ENCODE data around the gene CYB5A.
"Not testable (repeated sequence)": the region's sequence is repeated elsewhere in the genome, so short reads cannot be mapped to it uniquely, and the experiment has no call there.

CYB5A gene

DNA sequence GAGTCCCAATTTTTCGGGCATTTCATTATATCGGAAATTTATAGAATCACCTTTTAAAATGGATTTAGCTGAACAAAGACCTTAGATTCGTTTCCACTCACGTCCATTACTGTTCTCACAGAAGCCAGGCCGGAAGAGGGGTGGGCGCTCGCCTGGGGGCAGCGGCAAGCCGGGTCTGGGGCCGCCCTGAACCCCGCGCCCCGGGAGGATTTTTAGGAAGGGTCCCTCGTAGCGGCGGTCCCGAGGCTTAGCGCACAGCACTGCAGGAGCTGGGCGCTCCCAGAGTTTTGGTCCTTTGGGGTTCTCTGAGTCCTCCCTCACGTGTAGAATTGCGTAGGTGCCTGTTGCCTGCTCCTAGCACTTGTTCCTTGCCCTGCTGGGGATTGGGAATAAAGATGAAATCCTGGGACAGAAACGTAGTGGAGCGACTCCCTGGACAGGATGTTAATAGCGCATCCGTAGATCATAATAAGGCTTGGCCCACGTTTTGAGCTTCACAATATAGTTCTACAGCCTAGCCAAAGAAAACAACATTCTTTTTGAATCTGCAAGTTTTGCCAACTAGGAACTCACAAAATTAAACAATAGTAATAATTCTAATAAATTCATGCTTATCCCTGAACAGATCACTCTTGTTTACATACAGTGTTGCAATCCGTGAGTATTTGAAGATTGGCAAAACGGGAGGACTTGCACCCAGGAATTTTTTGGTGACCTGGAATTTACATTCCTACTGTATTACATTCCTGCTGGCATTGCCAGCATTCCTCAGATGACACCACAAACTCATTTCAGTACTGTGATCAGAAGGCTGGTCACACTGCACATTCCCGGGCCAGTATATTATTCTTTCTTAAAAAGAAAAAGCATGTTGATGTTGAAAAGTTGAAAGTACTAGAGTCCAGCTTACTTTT, 24.8 kb upstream of the CYB5A start:
- DNase-seq (ENCODE audit: low read depth) = peak; percentile 83
- no peaks in the 10 kb centered on the region for H3K9me3 ChIP-seq (ENCODE audit: control insufficient read depth, low read length)
- no peak overlapping the region for H3K9ac ChIP-seq (ENCODE audit: low read length)
- H3K27me3 ChIP-seq (replicated peaks; ENCODE audit: control insufficient read depth, insufficient read depth, low read length) = no peaks in the 10 kb centered on the region
- H3K4me1 ChIP-seq (ENCODE audit: control insufficient read depth, insufficient read depth, low read length) = peaks cover 15% of the 10 kb centered on the region
- no peak overlapping the region for H3K4me3 ChIP-seq (ENCODE audit: low read length)
- no peaks in the 10 kb centered on the region for H3K36me3 ChIP-seq (ENCODE audit: control insufficient read depth, insufficient read depth, low read length, severe bottlenecking)

GRCh38 chr18:74315464-74316256, 23.9 kb upstream of the CYB5A start, which contains the start of gene C18orf63:
Gene C18orf63 (plus strand): TSS chr18:74315839. CDS start chr18:74317866, 2,027 bp downstream.
- Histone ChIP-seq H3K4me1 (ENCODE audit: control insufficient read depth, insufficient read depth, low read length) (peaks cover 15% of the 10 kb centered on the region), H3K36me3 (ENCODE audit: control insufficient read depth, insufficient read depth, low read length, severe bottlenecking) (no peaks in the 10 kb centered on the region), H3K27me3 (replicated peaks; ENCODE audit: control insufficient read depth, insufficient read depth, low read length) (no peaks in the 10 kb centered on the region), H3K9ac (ENCODE audit: low read length) (no peak within 1 kb of the TSS), H3K4me3 (ENCODE audit: low read length) (no peak within 1 kb of the TSS), H3K9me3 (ENCODE audit: control insufficient read depth, low read length) (no peaks in the 10 kb centered on the region)
- DNase-seq (ENCODE audit: low read depth) = no peak

DNA sequence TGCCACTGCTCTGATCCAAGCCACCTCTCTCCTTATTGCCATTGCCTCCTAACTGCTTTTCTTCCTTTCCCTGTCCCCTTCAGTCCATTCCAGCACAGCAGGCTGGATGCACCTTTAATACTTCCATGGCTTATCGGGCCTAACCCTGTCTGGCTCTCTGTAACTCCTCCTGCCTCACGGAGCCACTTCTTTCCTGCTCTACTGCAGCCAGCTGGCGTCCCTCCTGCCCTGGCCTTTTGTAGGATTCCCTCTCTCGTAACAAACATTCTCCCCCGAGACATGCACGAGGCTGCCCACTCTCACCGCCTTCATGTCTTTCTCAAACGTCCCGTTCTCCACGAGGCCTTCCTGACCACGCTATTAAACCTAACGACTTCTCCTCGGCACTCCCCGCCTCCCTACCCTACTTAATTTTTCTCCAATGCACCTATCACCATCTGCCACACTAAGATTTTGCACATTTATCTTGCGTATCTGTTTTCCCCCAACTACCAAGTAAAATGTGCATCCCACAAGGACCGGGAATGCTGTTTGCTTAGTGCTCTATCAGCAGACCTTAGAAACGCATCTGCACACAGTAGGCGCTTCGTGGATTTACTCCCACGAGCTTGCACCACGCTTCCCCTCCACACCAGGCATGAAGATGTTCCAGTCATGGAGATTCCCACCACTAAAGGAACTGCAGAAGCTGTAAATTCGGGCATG, 23.1 kb upstream of the CYB5A start:
- Histone ChIP-seq H3K4me1 (ENCODE audit: control insufficient read depth, insufficient read depth, low read length) (peaks cover 15% of the 10 kb centered on the region), H3K9ac (ENCODE audit: low read length) (no peak overlapping the region)
- no peak for DNase-seq (ENCODE audit: low read depth)

DNA sequence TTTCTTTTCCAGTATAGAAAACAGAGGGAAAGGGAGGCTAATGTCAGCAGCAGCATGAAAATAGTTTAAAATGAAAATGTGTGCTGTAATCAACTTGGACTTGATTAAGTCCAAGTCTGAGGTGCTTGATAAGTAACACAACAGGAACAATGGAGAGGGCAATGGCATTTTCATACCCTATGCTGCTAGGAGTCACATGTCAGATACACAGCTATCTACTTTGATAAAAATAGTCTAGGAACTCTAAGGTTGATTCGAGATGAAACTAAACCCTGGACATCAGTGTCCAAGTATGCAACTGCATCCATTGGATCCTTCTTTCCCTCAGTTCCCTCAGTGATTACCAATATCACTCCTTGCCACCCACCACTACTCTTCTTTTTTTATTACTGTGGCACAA, 19.2 kb upstream of the CYB5A start:
- no peaks in the 10 kb centered on the region for H3K4me1 ChIP-seq (ENCODE audit: control insufficient read depth, insufficient read depth, low read length)
- no peaks in the 10 kb centered on the region for H3K27me3 ChIP-seq (replicated peaks; ENCODE audit: control insufficient read depth, insufficient read depth, low read length)
- H3K4me3 ChIP-seq (ENCODE audit: low read length) = no peak overlapping the region
- no peaks in the 10 kb centered on the region for H3K9me3 ChIP-seq (ENCODE audit: control insufficient read depth, low read length)
- no peak for DNase-seq (ENCODE audit: low read depth)
- no peak overlapping the region for H3K9ac ChIP-seq (ENCODE audit: low read length)
- H3K36me3 ChIP-seq (ENCODE audit: control insufficient read depth, insufficient read depth, low read length, severe bottlenecking) = no peaks in the 10 kb centered on the region

More for the DNA sequence above, 23.1 kb upstream of the CYB5A start:
- Histone ChIP-seq H3K9me3 (ENCODE audit: control insufficient read depth, low read length) (no peaks in the 10 kb centered on the region), H3K27me3 (replicated peaks; ENCODE audit: control insufficient read depth, insufficient read depth, low read length) (no peaks in the 10 kb centered on the region), H3K4me3 (ENCODE audit: low read length) (no peak overlapping the region), H3K36me3 (ENCODE audit: control insufficient read depth, insufficient read depth, low read length, severe bottlenecking) (no peaks in the 10 kb centered on the region)

DNA sequence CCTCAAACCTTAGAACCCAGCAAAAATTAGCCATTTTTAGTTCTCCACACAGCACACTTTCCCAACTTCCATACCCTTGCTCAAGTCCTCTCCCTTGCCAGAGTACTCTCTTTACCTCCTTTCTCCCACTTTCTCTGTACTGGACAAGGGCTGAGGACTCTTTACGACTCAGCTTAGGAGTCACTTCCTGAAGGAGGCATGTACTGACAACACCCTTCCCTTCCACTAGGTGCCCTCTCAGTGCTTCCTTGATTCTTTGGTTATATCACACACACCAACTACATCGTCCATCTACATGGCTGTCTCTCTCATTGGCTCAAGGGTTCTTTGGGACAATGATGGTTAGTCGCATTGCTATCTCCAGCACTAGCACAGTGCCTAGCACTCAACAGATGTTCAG, 18.6 kb upstream of the CYB5A start:
- Histone ChIP-seq H3K27me3 (replicated peaks; ENCODE audit: control insufficient read depth, insufficient read depth, low read length) (no peaks in the 10 kb centered on the region), H3K4me3 (ENCODE audit: low read length) (no peak overlapping the region), H3K36me3 (ENCODE audit: control insufficient read depth, insufficient read depth, low read length, severe bottlenecking) (no peaks in the 10 kb centered on the region), H3K4me1 (ENCODE audit: control insufficient read depth, insufficient read depth, low read length) (no peaks in the 10 kb centered on the region), H3K9me3 (ENCODE audit: control insufficient read depth, low read length) (no peaks in the 10 kb centered on the region), H3K9ac (ENCODE audit: low read length) (no peak overlapping the region)
- peak; percentile 34 for DNase-seq (ENCODE audit: low read depth)

DNA sequence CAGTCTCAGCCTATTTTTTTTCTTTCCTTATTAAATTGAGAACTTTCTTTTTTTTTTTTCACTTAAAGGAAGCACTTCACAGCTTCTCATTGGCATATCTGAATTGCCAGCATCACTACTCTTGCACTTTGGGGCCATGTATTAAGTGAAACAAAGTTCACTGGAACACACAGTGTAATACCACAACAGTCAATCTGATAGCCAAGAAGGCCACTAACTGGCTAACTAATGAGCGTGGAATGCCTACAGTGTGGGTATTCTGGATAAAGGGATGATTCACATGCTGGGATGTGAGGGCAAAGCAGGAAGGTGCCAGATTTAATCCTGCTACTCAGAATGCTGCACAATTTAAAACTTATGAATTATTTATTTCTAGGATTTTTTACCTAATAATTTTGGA, 12.2 kb upstream of the CYB5A start:
- Histone ChIP-seq H3K9me3 (ENCODE audit: control insufficient read depth, low read length) (no peaks in the 10 kb centered on the region), H3K9ac (ENCODE audit: low read length) (no peak overlapping the region), H3K36me3 (ENCODE audit: control insufficient read depth, insufficient read depth, low read length, severe bottlenecking) (no peaks in the 10 kb centered on the region), H3K4me1 (ENCODE audit: control insufficient read depth, insufficient read depth, low read length) (peaks cover 5% of the 10 kb centered on the region), H3K27me3 (replicated peaks; ENCODE audit: control insufficient read depth, insufficient read depth, low read length) (no peaks in the 10 kb centered on the region), H3K4me3 (ENCODE audit: low read length) (no peak overlapping the region)
- DNase-seq (ENCODE audit: low read depth) = no peak

- no peaks in the 10 kb centered on the region for H3K36me3 ChIP-seq (ENCODE audit: control insufficient read depth, insufficient read depth, low read length, severe bottlenecking)
- DNase-seq (ENCODE audit: low read depth) = no peak
Measured at GRCh38 chr18:74303306-74303705, 11.5 kb upstream of the CYB5A start.

GRCh38 chr18:74299746-74300145, 8.0 kb upstream of the CYB5A start:
- no peak for DNase-seq (ENCODE audit: low read depth)
- no peaks in the 10 kb centered on the region for H3K36me3 ChIP-seq (ENCODE audit: control insufficient read depth, insufficient read depth, low read length, severe bottlenecking)
- H3K4me1 ChIP-seq (ENCODE audit: control insufficient read depth, insufficient read depth, low read length) = peaks cover 7% of the 10 kb centered on the region
- H3K27me3 ChIP-seq (replicated peaks; ENCODE audit: control insufficient read depth, insufficient read depth, low read length) = no peaks in the 10 kb centered on the region
- no peak overlapping the region for H3K4me3 ChIP-seq (ENCODE audit: low read length)
- no peaks in the 10 kb centered on the region for H3K9me3 ChIP-seq (ENCODE audit: control insufficient read depth, low read length)
- H3K9ac ChIP-seq (ENCODE audit: low read length) = no peak overlapping the region

More at GRCh38 chr18:74303306-74303705, 11.5 kb upstream of the CYB5A start:
- peaks cover 5% of the 10 kb centered on the region for H3K4me1 ChIP-seq (ENCODE audit: control insufficient read depth, insufficient read depth, low read length)
- H3K4me3 ChIP-seq (ENCODE audit: low read length) = no peak overlapping the region
- H3K9me3 ChIP-seq (ENCODE audit: control insufficient read depth, low read length) = no peaks in the 10 kb centered on the region
- no peaks in the 10 kb centered on the region for H3K27me3 ChIP-seq (replicated peaks; ENCODE audit: control insufficient read depth, insufficient read depth, low read length)
- no peak overlapping the region for H3K9ac ChIP-seq (ENCODE audit: low read length)

GRCh38 chr18:74299162-74299561, 7.4 kb upstream of the CYB5A start:
- no peak overlapping the region for H3K4me3 ChIP-seq (ENCODE audit: low read length)
- no peaks in the 10 kb centered on the region for H3K36me3 ChIP-seq (ENCODE audit: control insufficient read depth, insufficient read depth, low read length, severe bottlenecking)
- no peak for DNase-seq (ENCODE audit: low read depth)
- no peaks in the 10 kb centered on the region for H3K27me3 ChIP-seq (replicated peaks; ENCODE audit: control insufficient read depth, insufficient read depth, low read length)
- H3K9ac ChIP-seq (ENCODE audit: low read length) = no peak overlapping the region
- no peaks in the 10 kb centered on the region for H3K9me3 ChIP-seq (ENCODE audit: control insufficient read depth, low read length)
- peaks cover 11% of the 10 kb centered on the region for H3K4me1 ChIP-seq (ENCODE audit: control insufficient read depth, insufficient read depth, low read length)

- Histone ChIP-seq H3K4me3 (ENCODE audit: low read length) (no peak overlapping the region), H3K36me3 (ENCODE audit: control insufficient read depth, insufficient read depth, low read length, severe bottlenecking) (no peaks in the 10 kb centered on the region), H3K4me1 (ENCODE audit: control insufficient read depth, insufficient read depth, low read length) (peaks cover 25% of the 10 kb centered on the region), H3K27me3 (replicated peaks; ENCODE audit: control insufficient read depth, insufficient read depth, low read length) (no peaks in the 10 kb centered on the region), H3K9ac (ENCODE audit: low read length) (no peak overlapping the region), H3K9me3 (ENCODE audit: control insufficient read depth, low read length) (no peaks in the 10 kb centered on the region)
- DNase-seq (ENCODE audit: low read depth) = no peak
Measured at GRCh38 chr18:74294526-74294925, 2.8 kb upstream of the CYB5A start.

DNA sequence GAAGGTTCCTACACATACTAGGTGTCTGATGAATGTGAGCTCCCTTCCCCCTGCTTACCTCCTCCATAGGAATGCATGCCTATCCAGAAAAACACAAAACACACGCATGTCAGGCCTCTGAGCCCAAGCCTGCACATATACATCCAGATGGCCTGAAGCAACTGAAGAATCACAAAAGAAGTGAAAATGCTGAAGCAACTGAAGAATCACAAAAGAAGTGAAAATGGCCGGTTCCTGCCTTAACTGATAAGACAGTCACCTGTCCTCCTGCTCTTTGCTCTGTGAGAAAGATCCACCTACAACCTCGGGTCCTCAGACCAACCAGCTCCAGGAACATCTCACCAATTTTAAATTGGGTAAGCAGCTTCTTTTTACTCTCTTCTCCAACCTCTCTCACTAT, 1.2 kb upstream of the CYB5A start:
- H3K9ac ChIP-seq (ENCODE audit: low read length) = peak overlapping the region; percentile 87
- not testable (repeated sequence) for DNase-seq (ENCODE audit: low read depth)
- H3K4me1 ChIP-seq (ENCODE audit: control insufficient read depth, insufficient read depth, low read length) = peaks cover 36% of the 10 kb centered on the region

More for the DNA sequence above, 1.2 kb upstream of the CYB5A start:
- H3K9me3 ChIP-seq (ENCODE audit: control insufficient read depth, low read length); H3K36me3 ChIP-seq (ENCODE audit: control insufficient read depth, insufficient read depth, low read length, severe bottlenecking); H3K27me3 ChIP-seq (replicated peaks; ENCODE audit: control insufficient read depth, insufficient read depth, low read length): not testable (repeated sequence)
- peak overlapping the region; percentile 97 for H3K4me3 ChIP-seq (ENCODE audit: low read length)
